GM10248 (cell line): Measurements from ENCODE around the gene CKAP4.

Experiments used
- CTCF ChIA-PET: fragments of 300-600 bp; sonication (Branson Sonifier 250); formaldehyde crosslinking; extraction: SDS; loops from one replicate; lab custom pipeline; 2021; ENCODE audit warnings: antibody characterized with exemption; lab: Yijun Ruan, JAX
- POLR2A ChIA-PET: fragments of 350-650 bp; sonication (Branson Sonifier 250); formaldehyde crosslinking; extraction: SDS; loops from one replicate; lab custom pipeline; 2020; ENCODE audit warnings: antibody characterized with exemption; lab: Yijun Ruan, JAX
- DNase-seq: peaks from one replicate; pipeline ENCODE4 v3.0.0; 2012; ENCODE audit errors: extremely low spot score
- CTCF ChIP-seq: IDR thresholded peaks from 2 replicates; pipeline ENCODE4 v1.5.1; 2012; ENCODE audit warnings: mild to moderate bottlenecking, low read depth; ENCODE audit errors: extremely low read depth, missing control alignments, control extremely low read depth

Gene CKAP4

DNA sequence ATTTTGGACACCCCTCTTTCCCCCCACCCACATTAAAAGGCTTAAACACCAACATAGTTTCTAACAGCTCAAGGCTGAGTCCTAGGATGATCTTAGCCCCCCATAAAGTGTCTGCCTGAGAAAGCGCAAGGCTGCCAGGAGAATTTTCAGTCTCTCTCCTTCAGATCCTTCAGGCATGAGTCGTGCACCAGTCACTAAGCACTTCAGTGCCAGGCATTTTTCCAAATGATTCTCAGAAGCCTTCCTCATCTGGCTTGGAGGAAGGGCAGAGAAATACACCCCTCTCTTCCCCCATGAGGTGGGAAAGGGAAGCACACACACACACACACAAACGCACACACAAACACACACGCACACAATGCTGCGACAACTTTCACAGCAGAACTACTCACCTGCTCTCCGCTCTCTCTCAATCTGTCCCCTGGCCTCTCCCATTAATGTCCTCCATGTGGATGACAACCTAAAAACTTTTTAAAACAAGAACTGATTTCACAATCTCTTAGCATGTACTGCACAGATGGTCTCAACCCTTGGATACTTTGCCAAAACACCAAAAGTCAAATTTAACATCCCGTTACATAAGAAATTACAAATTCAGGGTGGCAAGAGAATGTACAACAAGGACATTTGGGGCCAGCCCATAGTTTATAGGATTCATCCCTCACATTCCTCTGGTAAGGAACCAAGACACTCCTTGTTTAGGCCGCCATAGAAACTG, 49.8 kb downstream of the CKAP4 start:
- no peak for DNase-seq
- POLR2A ChIA-PET = no interaction called here
- TF ChIP-seq CTCF = no peak
- CTCF ChIA-PET = interaction anchor here (1.6 kb wide), 1 partner anchor 19 kb away, joined by 3 read pairs; no protein-coding TSS in a partner anchor

- DNase-seq = no peak
- CTCF ChIA-PET = interaction anchor here (1.3 kb wide), 1 partner anchor 28 kb away, joined by 3 read pairs; no protein-coding TSS in a partner anchor
- POLR2A ChIA-PET = no interaction called here
- no peak for TF ChIP-seq CTCF
Observed at GRCh38 chr12:106195621-106196027, 52.2 kb downstream of the CKAP4 start.

- CTCF ChIA-PET = no interaction called here
- DNase-seq = no peak
- no peak for TF ChIP-seq CTCF
- POLR2A ChIA-PET = no interaction called here
Observed at GRCh38 chr12:106194351-106194750, 53.5 kb downstream of the CKAP4 start.

DNA sequence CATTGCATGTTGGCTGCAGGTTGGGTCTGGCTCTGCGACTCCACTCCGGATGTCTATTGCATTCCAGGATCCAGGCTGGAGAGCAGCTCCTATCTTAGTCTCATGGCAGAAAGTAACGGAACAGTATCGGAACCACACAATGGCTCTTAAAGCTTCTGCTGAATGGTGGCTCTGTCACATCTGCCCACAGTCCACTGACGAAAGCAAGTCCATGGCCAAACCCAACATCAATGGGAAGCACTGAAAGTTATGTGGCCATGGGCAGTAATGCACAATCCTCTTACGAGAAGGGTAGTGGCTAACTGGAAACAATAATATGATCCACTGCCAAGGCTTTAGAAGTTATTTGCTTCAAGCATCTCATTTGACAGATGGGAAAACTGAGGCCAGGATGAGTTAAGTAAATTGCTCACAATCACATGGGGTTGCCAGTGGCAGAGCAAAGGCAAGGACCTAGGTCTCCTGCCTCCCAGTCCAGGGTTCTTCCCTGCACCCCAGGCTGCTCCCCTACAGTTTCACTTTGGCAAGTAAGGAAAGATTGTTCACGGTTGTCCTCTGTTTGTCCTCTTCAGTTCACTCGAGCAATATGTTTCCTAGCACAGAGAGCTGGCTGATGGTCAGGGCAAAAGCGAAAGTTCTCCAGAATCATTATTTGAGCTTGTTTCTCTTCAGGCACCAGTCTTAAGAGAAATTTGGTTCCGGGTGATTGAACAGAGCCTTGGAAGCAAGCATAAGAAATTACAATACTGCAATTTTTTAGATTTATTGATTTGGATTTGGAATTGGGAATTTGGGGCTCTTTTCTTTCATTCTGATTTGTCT, 54.2 kb downstream of the CKAP4 start:
- CTCF ChIA-PET = no interaction called here

GRCh38 chr12:106192659-106193393, 55.0 kb downstream of the CKAP4 start:
- ChIA-PET POLR2A (no interaction called here), CTCF (no interaction called here)
- DNase-seq = no peak
- TF ChIP-seq CTCF = no peak

More for the DNA sequence above, 54.2 kb downstream of the CKAP4 start:
- POLR2A ChIA-PET = no interaction called here
- TF ChIP-seq CTCF = no peak
- no peak for DNase-seq

DNA sequence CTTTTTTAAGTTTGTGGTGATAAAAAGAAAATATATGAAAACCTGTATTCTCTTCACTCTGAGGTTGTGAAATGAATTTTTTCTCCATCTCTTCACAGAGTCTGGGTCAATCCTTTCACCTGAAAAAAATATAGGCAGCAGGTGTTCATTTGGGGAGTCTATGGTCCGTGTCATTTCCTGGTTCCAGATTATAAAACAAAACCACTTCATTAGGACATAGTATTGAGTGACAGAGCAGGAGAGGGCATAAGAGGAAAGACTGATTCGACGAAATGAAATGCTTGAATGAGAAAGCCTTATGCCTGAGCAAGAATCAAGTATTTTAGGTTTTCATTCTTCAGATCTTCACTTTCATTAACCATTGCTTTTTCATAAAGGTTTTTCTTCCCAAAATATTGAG, 57.2 kb downstream of the CKAP4 start:
- TF ChIP-seq CTCF = no peak
- ChIA-PET CTCF (interaction anchor here (1.4 kb wide), 1 partner anchor 33 kb away, joined by 5 read pairs; no protein-coding TSS in a partner anchor), POLR2A (no interaction called here)
- no peak for DNase-seq
